ENCODE results near the gene ACAP3.

DNA sequence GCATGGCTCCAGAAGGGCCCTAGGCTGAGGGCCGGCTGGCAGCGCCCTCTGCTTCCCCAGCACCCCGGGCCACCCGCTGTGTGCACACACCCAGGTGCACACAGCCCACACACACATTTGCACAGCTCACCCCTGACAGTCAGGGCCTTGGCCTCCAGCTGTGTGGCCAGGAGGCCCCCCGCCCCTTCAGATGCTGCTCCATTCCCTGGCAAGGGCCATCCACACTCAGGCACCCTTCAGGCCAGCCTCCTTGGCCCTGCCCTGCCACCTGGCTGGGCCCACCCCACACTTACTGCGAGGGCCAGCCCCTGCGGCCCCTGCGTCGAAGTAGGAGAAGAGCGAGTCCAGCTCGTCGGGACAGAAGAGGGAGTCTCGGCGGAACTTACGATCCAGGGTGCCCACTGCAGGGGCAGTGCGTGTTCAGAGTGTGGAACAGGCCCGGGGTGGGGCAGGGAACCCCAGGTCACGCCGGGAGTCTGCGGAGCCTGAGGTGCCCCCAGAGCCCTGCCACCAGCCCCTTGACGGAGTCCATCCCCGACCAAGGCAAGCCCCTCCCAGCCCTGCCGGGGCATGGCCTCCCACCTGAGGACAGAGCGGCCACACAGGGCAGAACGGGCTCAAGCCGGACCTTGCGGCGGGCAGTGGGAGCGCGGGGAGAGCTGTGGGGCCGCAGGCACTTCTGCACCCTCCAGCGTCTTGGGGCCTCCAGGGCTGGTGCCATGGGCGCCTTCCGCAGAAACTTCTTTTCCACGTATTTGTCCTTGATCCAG is 12.4 kb downstream of the ACAP3 start:
- TF ChIP-seq POLR2A (IDR thresholded peaks at IDR 0.05): no peak
- TF ChIP-seq, protein P1, sequence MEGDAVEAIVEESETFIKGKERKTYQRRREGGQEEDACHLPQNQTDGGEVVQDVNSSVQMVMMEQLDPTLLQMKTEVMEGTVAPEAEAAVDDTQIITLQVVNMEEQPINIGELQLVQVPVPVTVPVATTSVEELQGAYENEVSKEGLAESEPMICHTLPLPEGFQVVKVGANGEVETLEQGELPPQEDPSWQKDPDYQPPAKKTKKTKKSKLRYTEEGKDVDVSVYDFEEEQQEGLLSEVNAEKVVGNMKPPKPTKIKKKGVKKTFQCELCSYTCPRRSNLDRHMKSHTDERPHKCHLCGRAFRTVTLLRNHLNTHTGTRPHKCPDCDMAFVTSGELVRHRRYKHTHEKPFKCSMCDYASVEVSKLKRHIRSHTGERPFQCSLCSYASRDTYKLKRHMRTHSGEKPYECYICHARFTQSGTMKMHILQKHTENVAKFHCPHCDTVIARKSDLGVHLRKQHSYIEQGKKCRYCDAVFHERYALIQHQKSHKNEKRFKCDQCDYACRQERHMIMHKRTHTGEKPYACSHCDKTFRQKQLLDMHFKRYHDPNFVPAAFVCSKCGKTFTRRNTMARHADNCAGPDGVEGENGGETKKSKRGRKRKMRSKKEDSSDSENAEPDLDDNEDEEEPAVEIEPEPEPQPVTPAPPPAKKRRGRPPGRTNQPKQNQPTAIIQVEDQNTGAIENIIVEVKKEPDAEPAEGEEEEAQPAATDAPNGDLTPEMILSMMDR (IDR thresholded peaks at IDR 0.05 in 4 of 5, conservative IDR thresholded peaks at IDR 0.05 in 1 of 5): no peak

Data from gastrocnemius medialis (tissue), 4 donors.